OCI-LY1 (cell line): ENCODE measurements around the gene PPP1R3E.
"Not testable (repeated sequence)": the region's sequence is repeated elsewhere in the genome, so short reads cannot be mapped to it uniquely, and the experiment has no call there.

Experiments used
- H2AFZ ChIP-seq: fragments of 200-600 bp; sonication (generic), shearing (Covaris generic); 2 replicates; pipeline ENCODE4 v1.6.0; 2014; ENCODE audit warnings: antibody characterized with exemption, mild to moderate bottlenecking, low read length
- H3F3A ChIP-seq: fragments of 200-600 bp; sonication (generic), shearing (Covaris generic); 2 replicates; pipeline ENCODE4 v1.6.0; 2014; ENCODE audit warnings: mild to moderate bottlenecking, antibody characterized with exemption, low read length, moderate library complexity; ENCODE audit not compliant: insufficient read depth
- H3K27ac ChIP-seq: fragments of 200-600 bp; sonication (generic); 2 replicates; pipeline ENCODE4 v1.5.1; 2014; ENCODE audit warnings: low read length, mixed run types, mild to moderate bottlenecking, low read depth; ENCODE audit not compliant: poor library complexity, severe bottlenecking
- H3K27me3 ChIP-seq: fragments of 200-600 bp; sonication (generic); 2 replicates; pipeline ENCODE4 v1.6.0; 2014; ENCODE audit warnings: antibody characterized with exemption, mild to moderate bottlenecking, low read length, moderate library complexity; ENCODE audit not compliant: insufficient read depth
- H3K36me3 ChIP-seq: fragments of 200-600 bp; sonication (generic); 2 replicates; pipeline ENCODE4 v1.6.1; 2014; ENCODE audit warnings: mild to moderate bottlenecking, antibody characterized with exemption, low read length, moderate library complexity, mixed read lengths; ENCODE audit not compliant: insufficient read depth
- H3K4me1 ChIP-seq: fragments of 200-600 bp; sonication (generic); 2 replicates; pipeline ENCODE4 v1.5.1; 2014; ENCODE audit warnings: mild to moderate bottlenecking, low read length, moderate library complexity; ENCODE audit not compliant: insufficient read depth, severe bottlenecking
- H3K4me2 ChIP-seq: fragments of 200-600 bp; sonication (generic), shearing (Covaris generic); 2 replicates; pipeline ENCODE4 v1.6.1; 2014; ENCODE audit warnings: low read length
- H3K4me3 ChIP-seq: fragments of 200-600 bp; sonication (generic); 2 replicates; pipeline ENCODE4 v1.5.1; 2014; ENCODE audit warnings: low read length, low read depth, mild to moderate bottlenecking, mixed read lengths; ENCODE audit not compliant: poor library complexity, severe bottlenecking
- H3K79me2 ChIP-seq: fragments of 200-600 bp; shearing (Covaris generic); 2 replicates; pipeline ENCODE4 v1.6.1; 2016; ENCODE audit warnings: mixed run types, low read length, mixed read lengths; ENCODE audit not compliant: insufficient read depth
- H3K9ac ChIP-seq: fragments of 200-600 bp; sonication (generic), shearing (Covaris generic); 2 replicates; pipeline ENCODE4 v1.6.1; 2014; ENCODE audit warnings: mild to moderate bottlenecking, low read length, mixed read lengths
- H3K9me2 ChIP-seq: fragments of 200-600 bp; sonication (generic), shearing (Covaris generic); 2 replicates; pipeline ENCODE4 v1.6.1; 2014; ENCODE audit warnings: low read depth, mild to moderate bottlenecking, low read length, mixed read lengths
- H3K9me3 ChIP-seq: fragments of 200-600 bp; shearing (Covaris generic); 2 replicates; pipeline ENCODE4 v1.6.1; 2014; ENCODE audit warnings: low read length, mixed read lengths
- H4K20me1 ChIP-seq: fragments of 200-600 bp; sonication (generic), shearing (Covaris generic); 2 replicates; pipeline ENCODE4 v1.6.0; 2016; ENCODE audit warnings: mild to moderate bottlenecking, low read length; ENCODE audit not compliant: insufficient read depth
- EZH2 ChIP-seq: fragments of 200-600 bp; sonication (generic), shearing (Covaris generic); IDR thresholded peaks from 2 replicates; pipeline ENCODE4 v1.8.0; 2017; ENCODE audit warnings: borderline replicate concordance, mixed run types, mild to moderate bottlenecking, antibody characterized with exemption, low read length, moderate library complexity, mixed read lengths
- TF ChIP-seq, protein P1 (sequence below): fragments of 200-600 bp; sonication (generic), shearing (Covaris generic); IDR thresholded peaks from 2 replicates; pipeline ENCODE4 v1.5.1; 2017; ENCODE audit warnings: mild to moderate bottlenecking, antibody characterized with exemption, low read length, moderate library complexity, mixed read lengths

PPP1R3E gene

DNA sequence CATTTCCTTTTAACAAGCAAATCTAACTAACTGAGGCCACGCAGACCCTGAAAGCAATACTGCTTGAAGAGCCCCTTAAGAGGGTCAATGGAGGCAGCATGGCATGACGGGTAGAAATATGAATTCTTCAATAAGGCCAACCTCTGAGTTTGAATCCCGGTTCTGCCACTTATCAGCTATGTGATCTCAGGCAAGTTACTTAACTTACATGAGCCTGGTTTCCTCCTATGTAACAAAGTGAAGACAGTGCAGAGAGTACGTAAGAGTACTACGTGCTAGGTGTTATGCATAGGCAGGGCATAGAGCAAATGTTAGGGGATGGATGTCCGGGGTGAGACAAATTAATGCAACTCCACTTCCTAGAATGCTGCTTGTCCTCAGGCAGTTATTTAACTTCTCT is 21.4 kb downstream of the PPP1R3E start:
- H3K4me3 ChIP-seq = no peak overlapping the region
- H3K4me2 ChIP-seq = no peak overlapping the region
- peaks cover 7% of the 10 kb centered on the region for H3K36me3 ChIP-seq
- H3K9ac ChIP-seq = no peak overlapping the region
- H2AFZ ChIP-seq = no peak overlapping the region
- H3F3A ChIP-seq = no peaks in the 10 kb centered on the region
- TF ChIP-seq, protein P1, sequence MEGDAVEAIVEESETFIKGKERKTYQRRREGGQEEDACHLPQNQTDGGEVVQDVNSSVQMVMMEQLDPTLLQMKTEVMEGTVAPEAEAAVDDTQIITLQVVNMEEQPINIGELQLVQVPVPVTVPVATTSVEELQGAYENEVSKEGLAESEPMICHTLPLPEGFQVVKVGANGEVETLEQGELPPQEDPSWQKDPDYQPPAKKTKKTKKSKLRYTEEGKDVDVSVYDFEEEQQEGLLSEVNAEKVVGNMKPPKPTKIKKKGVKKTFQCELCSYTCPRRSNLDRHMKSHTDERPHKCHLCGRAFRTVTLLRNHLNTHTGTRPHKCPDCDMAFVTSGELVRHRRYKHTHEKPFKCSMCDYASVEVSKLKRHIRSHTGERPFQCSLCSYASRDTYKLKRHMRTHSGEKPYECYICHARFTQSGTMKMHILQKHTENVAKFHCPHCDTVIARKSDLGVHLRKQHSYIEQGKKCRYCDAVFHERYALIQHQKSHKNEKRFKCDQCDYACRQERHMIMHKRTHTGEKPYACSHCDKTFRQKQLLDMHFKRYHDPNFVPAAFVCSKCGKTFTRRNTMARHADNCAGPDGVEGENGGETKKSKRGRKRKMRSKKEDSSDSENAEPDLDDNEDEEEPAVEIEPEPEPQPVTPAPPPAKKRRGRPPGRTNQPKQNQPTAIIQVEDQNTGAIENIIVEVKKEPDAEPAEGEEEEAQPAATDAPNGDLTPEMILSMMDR = no peak
- no peak for TF ChIP-seq EZH2
- no peaks in the 10 kb centered on the region for H3K79me2 ChIP-seq
- no peaks in the 10 kb centered on the region for H4K20me1 ChIP-seq
- H3K27ac ChIP-seq = no peak overlapping the region
- H3K4me1 ChIP-seq = peaks cover 14% of the 10 kb centered on the region
- H3K9me2 ChIP-seq = no peaks in the 10 kb centered on the region
- H3K9me3 ChIP-seq = no peaks in the 10 kb centered on the region
- no peaks in the 10 kb centered on the region for H3K27me3 ChIP-seq

- H3K9ac ChIP-seq, H3K27me3 ChIP-seq, H3K4me1 ChIP-seq, H3K4me2 ChIP-seq, H3K27ac ChIP-seq, H3K9me3 ChIP-seq, H4K20me1 ChIP-seq, H3K79me2 ChIP-seq, H2AFZ ChIP-seq, H3F3A ChIP-seq, H3K4me3 ChIP-seq, H3K9me2 ChIP-seq: not testable (repeated sequence)
- H3K36me3 ChIP-seq = peaks cover 11% of the 10 kb centered on the region
Observed at GRCh38 chr14:23277928-23278327, 24.7 kb downstream of the PPP1R3E start.

GRCh38 chr14:23277189-23277588 is 25.5 kb downstream of the PPP1R3E start:
- Histone ChIP-seq H3K9ac (no peak overlapping the region), H3K27ac (no peak overlapping the region), H3K79me2 (no peaks in the 10 kb centered on the region), H3K9me3 (no peaks in the 10 kb centered on the region), H3F3A (peaks cover 3% of the 10 kb centered on the region; the same call in 1 of the 2 replicates), H3K9me2 (no peaks in the 10 kb centered on the region), H3K36me3 (peaks cover 11% of the 10 kb centered on the region), H3K4me2 (no peak overlapping the region), H3K4me3 (no peak overlapping the region), H3K27me3 (no peaks in the 10 kb centered on the region), H2AFZ (no peak overlapping the region), H4K20me1 (no peaks in the 10 kb centered on the region), H3K4me1 (no peaks in the 10 kb centered on the region)
- TF ChIP-seq, protein P1 = no peak
- no peak for TF ChIP-seq EZH2

DNA sequence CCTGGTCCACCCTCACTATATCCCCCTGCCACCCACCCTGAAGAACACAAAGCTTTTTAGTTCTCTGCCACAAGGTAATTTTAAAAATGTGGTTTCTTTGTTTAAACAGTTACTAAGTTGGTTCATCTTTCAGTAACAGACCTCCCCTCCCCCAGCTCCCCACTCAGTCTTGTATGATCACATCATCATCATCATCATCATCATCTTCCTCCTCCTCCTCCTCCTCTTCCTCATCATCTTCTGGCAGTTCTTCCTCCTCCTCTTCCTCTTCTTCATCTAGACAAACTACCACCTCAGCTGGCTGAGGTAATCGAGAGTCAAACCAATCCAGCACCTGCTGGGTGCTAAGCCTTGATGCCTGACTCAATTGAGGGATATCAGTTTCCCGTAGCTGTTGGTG is 27.2 kb downstream of the PPP1R3E start:
- Histone ChIP-seq H4K20me1 (no peaks in the 10 kb centered on the region), H3K79me2 (no peaks in the 10 kb centered on the region), H3K27me3 (no peaks in the 10 kb centered on the region), H3F3A (peaks cover 3% of the 10 kb centered on the region; the same call in 1 of the 2 replicates), H3K36me3 (peaks cover 11% of the 10 kb centered on the region), H2AFZ (no peak overlapping the region), H3K4me2 (no peak overlapping the region), H3K9me3 (no peaks in the 10 kb centered on the region), H3K9me2 (no peaks in the 10 kb centered on the region), H3K4me3 (no peak overlapping the region), H3K9ac (no peak overlapping the region), H3K4me1 (no peaks in the 10 kb centered on the region), H3K27ac (no peak overlapping the region)
- TF ChIP-seq, protein P1 = no peak
- TF ChIP-seq EZH2 = no peak
